ENCODE measurements around the gene VAPA. TPM values are rescaled to one million over a fixed set of nuclear protein-coding genes. Genes with fewer than 3 reads are reported as not detected.

The VAPA gene
- total and polyA plus RNA-seq, 9 of the 15 experiments (the other 6 are each of a cell fraction or from before 2014, with no cell fraction given), result 219 to 902 (median 526) TPM

DNA sequence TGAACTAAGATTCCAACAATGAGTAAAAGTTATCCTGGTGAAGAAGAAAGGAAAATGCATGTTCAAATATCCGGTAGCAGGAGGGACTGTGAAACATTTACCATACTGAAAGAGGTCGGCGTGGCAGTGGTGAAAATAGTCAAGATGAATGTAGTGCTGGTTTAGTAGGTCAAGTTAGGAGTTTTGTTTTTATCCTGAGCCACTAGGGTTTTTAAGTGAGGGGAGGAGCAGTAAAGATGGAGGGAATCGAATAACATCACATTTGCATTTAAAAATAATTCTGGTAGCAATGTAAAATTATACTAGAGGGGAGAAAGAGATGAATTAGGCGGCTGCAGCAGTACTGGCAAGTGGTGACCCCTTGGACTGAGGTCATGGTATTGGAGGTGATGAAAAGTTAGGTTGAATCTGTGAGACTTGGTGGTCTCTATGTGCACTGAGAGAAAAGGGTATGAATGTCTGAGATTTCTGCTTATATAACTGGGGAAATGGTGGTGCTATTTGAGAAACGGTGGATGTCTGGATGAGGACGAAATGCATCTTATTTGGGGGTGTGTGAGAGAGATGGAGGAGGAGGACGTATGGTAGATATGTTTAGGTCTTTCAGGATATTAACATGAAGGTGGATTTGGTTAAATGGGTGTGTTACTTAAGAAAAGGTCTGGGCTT, 5.9 kb downstream of the VAPA start (continued):
- no peak for TF ChIP-seq ZNF184 (CRISPR knock-in tag; IDR thresholded peaks at IDR 0.05)
- TF ChIP-seq TRIM24 (IDR thresholded peaks at IDR 0.05), result 0 out of 4 replicates have a peak, but pooled peaks of 1 of the 2 experiments have one; percentile 18
- TF ChIP-seq HDAC1 (IDR thresholded peaks at IDR 0.05), result no peak; a peak in 1 of 4 replicates
- no peak for TF ChIP-seq NR2C1 (IDR thresholded peaks at IDR 0.05)
- 0 out of 2 replicates have a peak, but pooled peaks have one; percentile 18 for TF ChIP-seq NR2C1 (tag; IDR thresholded peaks at IDR 0.05)
- TF ChIP-seq, protein P1, sequence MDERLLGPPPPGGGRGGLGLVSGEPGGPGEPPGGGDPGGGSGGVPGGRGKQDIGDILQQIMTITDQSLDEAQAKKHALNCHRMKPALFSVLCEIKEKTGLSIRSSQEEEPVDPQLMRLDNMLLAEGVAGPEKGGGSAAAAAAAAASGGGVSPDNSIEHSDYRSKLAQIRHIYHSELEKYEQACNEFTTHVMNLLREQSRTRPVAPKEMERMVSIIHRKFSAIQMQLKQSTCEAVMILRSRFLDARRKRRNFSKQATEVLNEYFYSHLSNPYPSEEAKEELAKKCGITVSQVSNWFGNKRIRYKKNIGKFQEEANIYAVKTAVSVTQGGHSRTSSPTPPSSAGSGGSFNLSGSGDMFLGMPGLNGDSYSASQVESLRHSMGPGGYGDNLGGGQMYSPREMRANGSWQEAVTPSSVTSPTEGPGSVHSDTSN (CRISPR knock-in tag; IDR thresholded peaks at IDR 0.05; ENCODE audit: low read depth), result no peak
- TF ChIP-seq, protein P1 (tag; conservative IDR thresholded peaks at IDR 0.05; ENCODE audit: low read depth), result no peak
- no peak for TF ChIP-seq KLF1 (tag; IDR thresholded peaks at IDR 0.05)
- TF ChIP-seq BRD4 (IDR thresholded peaks at IDR 0.05), result peak; percentile 50; the same call in 1 of the 2 replicates
- TF ChIP-seq WHSC1 (IDR thresholded peaks at IDR 0.05; ENCODE audit: low read length), result no peak
- TF ChIP-seq EHMT2 (IDR thresholded peaks at IDR 0.05), result 0 out of 2 replicates have a peak, but pooled peaks have one; percentile 32
- TF ChIP-seq BRCA1 (IDR thresholded peaks at IDR 0.05), result no peak
- TF ChIP-seq BRCA1 (CRISPR knock-in tag; IDR thresholded peaks at IDR 0.05), result no peak
